ENCODE measurements around the gene FBN3.

FBN3 gene

GRCh38 chr19:8148410-8149260, 757 bp downstream of the FBN3 start:
- no peak for DNase-seq (ENCODE audit: low read depth)

- DNase-seq (ENCODE audit: low read depth): no peak
Observed at GRCh38 chr19:8148088-8148409, 1.3 kb downstream of the FBN3 start.

GRCh38 chr19:8147582-8147978, 1.8 kb downstream of the FBN3 start:
- DNase-seq (ENCODE audit: low read depth): no peak

- no peak for DNase-seq (ENCODE audit: low read depth)
Observed at GRCh38 chr19:8146877-8147581, 2.4 kb downstream of the FBN3 start.

GRCh38 chr19:8144273-8144995, 5.0 kb downstream of the FBN3 start:
- no peak for DNase-seq (ENCODE audit: low read depth)

GRCh38 chr19:8143041-8143440, 6.4 kb downstream of the FBN3 start:
- DNase-seq (ENCODE audit: low read depth): no peak

GRCh38 chr19:8142513-8142900, 6.9 kb downstream of the FBN3 start:
- no peak for DNase-seq (ENCODE audit: low read depth)

- no peak for DNase-seq (ENCODE audit: low read depth)
Observed at GRCh38 chr19:8141726-8142512, 7.5 kb downstream of the FBN3 start.

GRCh38 chr19:8138201-8138600, 11.2 kb downstream of the FBN3 start:
- no peak for DNase-seq (ENCODE audit: low read depth)

- DNase-seq (ENCODE audit: low read depth): no peak
Observed at GRCh38 chr19:8137425-8137824, 12.0 kb downstream of the FBN3 start.

GRCh38 chr19:8135946-8136618, 13.3 kb downstream of the FBN3 start:
- no peak for DNase-seq (ENCODE audit: low read depth)

- DNase-seq (ENCODE audit: low read depth): no peak
Observed at GRCh38 chr19:8132858-8133458, 16.4 kb downstream of the FBN3 start.

GRCh38 chr19:8131517-8131916, 17.9 kb downstream of the FBN3 start:
- DNase-seq (ENCODE audit: low read depth): no peak

- no peak for DNase-seq (ENCODE audit: low read depth)
Observed at GRCh38 chr19:8129061-8129618, 20.3 kb downstream of the FBN3 start.

- DNase-seq (ENCODE audit: low read depth): no peak
Observed at GRCh38 chr19:8128551-8128950, 20.8 kb downstream of the FBN3 start.

GRCh38 chr19:8127311-8127710, 22.1 kb downstream of the FBN3 start:
- no peak for DNase-seq (ENCODE audit: low read depth)

- no peak for DNase-seq (ENCODE audit: low read depth)
Observed at GRCh38 chr19:8126511-8126910, 22.9 kb downstream of the FBN3 start.

- no peak for DNase-seq (ENCODE audit: low read depth)
Observed at GRCh38 chr19:8126008-8126407, 23.4 kb downstream of the FBN3 start.

- no peak for DNase-seq (ENCODE audit: low read depth)
Observed at GRCh38 chr19:8123683-8124082, 25.7 kb downstream of the FBN3 start.

- no peak for DNase-seq (ENCODE audit: low read depth)
Observed at GRCh38 chr19:8120636-8121480, 28.5 kb downstream of the FBN3 start.
